Endothelial cell of umbilical vein (primary cell): ENCODE data around the gene PPHLN1. TPM values are rescaled to one million over a fixed set of nuclear protein-coding genes. Genes with fewer than 3 reads are reported as not detected.

ENCODE experiments used
- BruUV-seq: library from RNA; stranded (reverse); fragments of 400-500 nt; replicated peaks from 2 replicates; lab custom pipeline; 2021; lab: Mats Ljungman, UMichigan
- CTCF ChIA-PET: fragments of 300-600, 350-600 bp; sonication (Branson Sonifier 250); formaldehyde crosslinking; loops from one replicate; lab custom pipeline; 2021; ENCODE audit warnings: antibody characterized with exemption, inconsistent platforms; lab: Charles Lee
- POLR2A ChIA-PET: fragments of 300-600, 350-600 bp; sonication (Branson Sonifier 250); formaldehyde crosslinking; loops from one replicate; lab custom pipeline; 2021; ENCODE audit warnings: antibody characterized with exemption, inconsistent platforms; lab: Charles Lee
- DNase-seq: peaks from one replicate; pipeline ENCODE4 v3.0.0-alpha.2; 2011; ENCODE audit warnings: low read depth, low spot score
- FAIRE-seq: peaks from 2 replicates; lab custom pipeline; 2011; peaks lifted over from hg19 to GRCh38; lab: Jason Lieb, UNC
- H2AFZ ChIP-seq: 2 replicates; pipeline ENCODE4 v1.6.0; 2012; ENCODE audit warnings: low read depth, low read length, control low read depth, inconsistent platforms
- H3K27ac ChIP-seq: 2 replicates; pipeline ENCODE4 v1.5.1; 2011; ENCODE audit warnings: low read depth, mild to moderate bottlenecking, control low read depth, low read length, moderate library complexity; ENCODE audit not compliant: insufficient read depth
- H3K27me3 ChIP-seq, 2 experiments: 2 replicates each; pipeline versions ENCODE4 v1.6.0 to v1.6.1; 2011; ENCODE audit warnings: low read length in 2 of 2, mixed read lengths in 1 of 2; ENCODE audit not compliant: control insufficient read depth in 2 of 2, insufficient read depth in 2 of 2
- H3K36me3 ChIP-seq, 2 experiments: 2 replicates in 1 of 2; 3 replicates in 1 of 2; pipeline ENCODE4 v1.5.1; 2011; ENCODE audit warnings: low read length in 2 of 2, mild to moderate bottlenecking in 1 of 2, moderate library complexity in 1 of 2; ENCODE audit not compliant: control insufficient read depth in 2 of 2, insufficient read depth in 2 of 2; ENCODE audit errors: extremely low read depth in 1 of 2
- H3K4me1 ChIP-seq: 3 replicates; pipeline ENCODE4 v1.5.1; 2011; ENCODE audit warnings: mild to moderate bottlenecking, low read length; ENCODE audit not compliant: control insufficient read depth, insufficient read depth; ENCODE audit errors: extremely low read depth
- H3K4me2 ChIP-seq: 2 replicates; pipeline ENCODE4 v1.6.1; 2011; ENCODE audit warnings: low read length, control low read depth, mixed read lengths; ENCODE audit not compliant: insufficient read depth
- H3K4me3 ChIP-seq, 3 experiments: fragments of 200-600 bp in 1 of 3; sonication (generic), shearing (Covaris generic) in 1 of 3; replicated peaks in 1 of 3; 2 replicates each; pipeline ENCODE4 v1.5.1; 2011 to 2016; ENCODE audit warnings: control low read depth in 3 of 3, low read length in 3 of 3, mild to moderate bottlenecking in 2 of 3, inconsistent platforms in 1 of 3, low read depth in 1 of 3, moderate library complexity in 1 of 3; ENCODE audit not compliant: insufficient read depth in 1 of 3
- H3K79me2 ChIP-seq: 2 replicates; pipeline ENCODE4 v1.6.0; 2012; ENCODE audit warnings: low read length, inconsistent platforms; ENCODE audit not compliant: control insufficient read depth, insufficient read depth
- H3K9ac ChIP-seq: replicated peaks from 2 replicates; pipeline ENCODE3; 2011; ENCODE audit warnings: low read length, control low read depth; ENCODE audit not compliant: insufficient read depth; ENCODE audit errors: extremely low read depth
- H3K9me1 ChIP-seq: replicated peaks from 3 replicates; pipeline ENCODE4 v1.6.0; 2011; ENCODE audit warnings: mild to moderate bottlenecking, low read length; ENCODE audit not compliant: control insufficient read depth, insufficient read depth; ENCODE audit errors: extremely low read depth
- H3K9me3 ChIP-seq: replicated peaks from 2 replicates; pipeline ENCODE4 v1.5.1; 2012; ENCODE audit warnings: low read length, inconsistent platforms; ENCODE audit not compliant: control insufficient read depth, insufficient read depth
- H4K20me1 ChIP-seq: replicated peaks from 2 replicates; pipeline ENCODE3; 2011; ENCODE audit warnings: mild to moderate bottlenecking, low read length; ENCODE audit not compliant: control insufficient read depth, insufficient read depth; ENCODE audit errors: extremely low read depth
- CTCF ChIP-seq, 2 donors: IDR thresholded peaks; 1 replicate in 1 of 2; 2 replicates in 1 of 2; pipeline ENCODE4 v1.5.1; 2011; ENCODE audit warnings: low read length in 2 of 2, mild to moderate bottlenecking in 2 of 2, moderate library complexity in 2 of 2, control low read depth in 1 of 2, inconsistent platforms in 1 of 2, low read depth in 1 of 2; ENCODE audit not compliant: insufficient read depth in 1 of 2; ENCODE audit errors: extremely low read depth in 1 of 2
- EZH2 ChIP-seq: IDR thresholded peaks from 2 replicates; pipeline ENCODE4 v1.6.1; 2012; ENCODE audit warnings: borderline replicate concordance, low read depth, mild to moderate bottlenecking, moderate library complexity, low read length, inconsistent platforms; ENCODE audit not compliant: severe bottlenecking
- FOS ChIP-seq: IDR thresholded peaks from 2 replicates; pipeline ENCODE4 v1.6.1; 2011; ENCODE audit warnings: mild to moderate bottlenecking, low read length, moderate library complexity, borderline replicate concordance; ENCODE audit not compliant: insufficient read depth
- GATA2 ChIP-seq: IDR thresholded peaks from 2 replicates; pipeline ENCODE4 v1.7.0; 2011; ENCODE audit warnings: low read depth, mild to moderate bottlenecking, moderate library complexity, mixed read lengths, low read length; ENCODE audit not compliant: insufficient read length, insufficient read depth
- JUN ChIP-seq: IDR thresholded peaks from 2 replicates; pipeline ENCODE4 v1.6.1; 2011; ENCODE audit warnings: borderline replicate concordance, low read depth; ENCODE audit not compliant: insufficient read length, insufficient read depth
- MYC ChIP-seq: IDR thresholded peaks from one replicate; pipeline ENCODE4 v1.6.1; 2011; ENCODE audit warnings: mild to moderate bottlenecking, low read depth, low read length
- POLR2A ChIP-seq: IDR thresholded peaks from 2 replicates; pipeline ENCODE4 v1.6.1; 2012; ENCODE audit warnings: low read depth, mild to moderate bottlenecking, control low read depth, low read length
- POLR2AphosphoS5 ChIP-seq: IDR thresholded peaks from 2 replicates; pipeline ENCODE4 v1.6.1; 2012; ENCODE audit warnings: low read depth, mild to moderate bottlenecking, control low read depth, low read length, moderate library complexity; ENCODE audit not compliant: insufficient read depth
- dilution Hi-C: fragments of 300-500 bp; cut with MboI; formaldehyde crosslinking; loops from one replicate; pipeline ENCODE4 v1.15.0; 2019; ENCODE audit warnings: low sequenced_read_pairs; ENCODE audit not compliant: extremely low pct_ligation_motif_present
- intact Hi-C: fragments of 100-400 bp; cut with micrococcal nuclease; formaldehyde crosslinking; loops from one replicate; pipeline ENCODE4 v1.10.0; 2022
- polyA plus RNA-seq, 4 experiments: library from polyadenylated mRNA; depleted of rRNA in 3 of 4; stranded (reverse) in 3 of 4; unstranded in 1 of 4; fragments of >200 nt; gene quantifications; 2 replicates each; pipeline versions ENCODE4 v1.2.1 to v1.2.3, GENCODE V29; 2011 to 2012; ENCODE audit warnings: missing spikeins in 1 of 4
- total RNA-seq: library from RNA; stranded (reverse); gene quantifications from 2 replicates; pipeline ENCODE4 v1.2.3, GENCODE V29; 2021
- TF ChIP-seq, protein P1 (sequence below): IDR thresholded peaks from 2 replicates; pipeline ENCODE4 v1.6.1; 2011; ENCODE audit not compliant: insufficient read depth, insufficient read length

The PPHLN1 gene
- total and polyA plus RNA-seq, 2 donors (not counting 3 experiments of a cell fraction or from before 2014, with no cell fraction given) = 23.4 to 62.2 TPM

GRCh38 chr12:42482041-42482747 lies 156.2 kb downstream of the PPHLN1 start:
- Histone ChIP-seq H3K79me2 (peaks cover 78% of the 10 kb centered on the region), H3K36me3 (no peaks in the 10 kb centered on the region), H2AFZ (no peak overlapping the region), H3K9me3 (no peaks in the 10 kb centered on the region), H3K9ac (peak overlapping the region; percentile 97), H4K20me1 (no peaks in the 10 kb centered on the region), H3K27ac (peak overlapping the region; percentile 96), H3K9me1 (no peaks in the 10 kb centered on the region), H3K27me3 (no peaks in the 10 kb centered on the region), H3K4me3 (peak overlapping the region; percentile 2 to 59 (median 59)), H3K4me1 (peaks cover 54% of the 10 kb centered on the region), H3K4me2 (peak overlapping the region; percentile 74)
- FAIRE-seq (peak; percentile 89), DNase-seq (peak; percentile 96)
- dilution Hi-C loops (no loop called here), intact Hi-C loops (loop anchor here (1.0 to 10.0 kb wide), 11 partner anchors 87 to 1220 kb away; no protein-coding TSS in a partner anchor)
- CTCF ChIA-PET = interaction anchor here (0.6 to 4.8 kb wide), 29 partner anchors 10 to 855 kb away, joined by 3 to 101 read pairs (median 5); no protein-coding TSS in a partner anchor
- BruUV-seq = TSS peak; percentile 90
- peak; percentile 50 for TF ChIP-seq FOS
- peak; percentile 70 for TF ChIP-seq POLR2AphosphoS5
- no peak for TF ChIP-seq MYC
- TF ChIP-seq CTCF (IDR thresholded peaks at IDR 0.05; ENCODE audit: extremely low read depth in 1 of 2, insufficient read depth in 1 of 2, low read depth in 1 of 2, low read length in 2 of 2) = no peak
- peak; percentile 32 for TF ChIP-seq GATA2
- TF ChIP-seq JUN = peak; percentile 75
- TF ChIP-seq POLR2A = no peak
- TF ChIP-seq, protein P1, sequence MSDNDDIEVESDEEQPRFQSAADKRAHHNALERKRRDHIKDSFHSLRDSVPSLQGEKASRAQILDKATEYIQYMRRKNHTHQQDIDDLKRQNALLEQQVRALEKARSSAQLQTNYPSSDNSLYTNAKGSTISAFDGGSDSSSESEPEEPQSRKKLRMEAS = no peak
- TF ChIP-seq EZH2 = no peak
- POLR2A ChIA-PET = interaction anchor here (0.7 to 2.7 kb wide), 5 partner anchors 39 to 856 kb away, joined by 3 to 7 read pairs (median 5); no protein-coding TSS in a partner anchor
